ENCODE data around the gene TOLLIP.

GRCh38 chr11:1226226-1226985 is 83.0 kb downstream of the TOLLIP start:
- TF ChIP-seq CTCF (IDR thresholded peaks at IDR 0.05; ENCODE audit: insufficient read depth, low read length) (no peak), REST (IDR thresholded peaks at IDR 0.05; ENCODE audit: insufficient replicate concordance, low read depth) (no peak), POLR2AphosphoS5 (IDR thresholded peaks at IDR 0.05; ENCODE audit: low read depth) (no peak), SPI1 (IDR thresholded peaks at IDR 0.05; ENCODE audit: borderline replicate concordance, low read depth) (no peak), GABPA (IDR thresholded peaks at IDR 0.05; ENCODE audit: low read depth) (no peak)
